CD4-positive, alpha-beta T cell treated with Interferon gamma for 1 hour (primary cell): ENCODE results near the gene DOCK7.

Source experiments
- DNase-seq: peaks from one replicate; pipeline ENCODE4 v3.0.0-alpha.2; 2020

DOCK7 gene

DNA sequence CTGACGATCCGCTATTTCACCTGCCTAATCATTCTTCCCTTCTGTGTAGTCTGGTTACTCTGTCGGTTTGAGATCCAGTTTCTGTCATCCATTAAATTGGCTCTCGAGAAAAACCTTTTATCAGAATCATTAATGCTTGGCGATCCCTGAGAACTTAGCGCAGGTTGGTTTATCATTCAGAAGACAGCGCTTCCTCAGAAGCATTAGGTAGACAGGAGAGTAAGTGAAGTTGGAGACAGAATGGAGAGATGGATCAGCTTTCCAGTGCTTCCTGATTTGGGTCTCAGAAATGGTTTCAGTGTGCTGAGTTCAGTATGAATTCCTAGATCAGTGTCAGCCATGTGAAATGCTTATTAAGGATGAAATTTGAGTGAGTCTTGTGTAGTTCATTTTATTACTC lies 250.0 kb downstream of the DOCK7 start:
- DNase-seq: no peak

- peak; percentile 21 for DNase-seq
These were observed 250.8 kb downstream of the DOCK7 start for GRCh38 chr1:62437273-62437940.

DNA sequence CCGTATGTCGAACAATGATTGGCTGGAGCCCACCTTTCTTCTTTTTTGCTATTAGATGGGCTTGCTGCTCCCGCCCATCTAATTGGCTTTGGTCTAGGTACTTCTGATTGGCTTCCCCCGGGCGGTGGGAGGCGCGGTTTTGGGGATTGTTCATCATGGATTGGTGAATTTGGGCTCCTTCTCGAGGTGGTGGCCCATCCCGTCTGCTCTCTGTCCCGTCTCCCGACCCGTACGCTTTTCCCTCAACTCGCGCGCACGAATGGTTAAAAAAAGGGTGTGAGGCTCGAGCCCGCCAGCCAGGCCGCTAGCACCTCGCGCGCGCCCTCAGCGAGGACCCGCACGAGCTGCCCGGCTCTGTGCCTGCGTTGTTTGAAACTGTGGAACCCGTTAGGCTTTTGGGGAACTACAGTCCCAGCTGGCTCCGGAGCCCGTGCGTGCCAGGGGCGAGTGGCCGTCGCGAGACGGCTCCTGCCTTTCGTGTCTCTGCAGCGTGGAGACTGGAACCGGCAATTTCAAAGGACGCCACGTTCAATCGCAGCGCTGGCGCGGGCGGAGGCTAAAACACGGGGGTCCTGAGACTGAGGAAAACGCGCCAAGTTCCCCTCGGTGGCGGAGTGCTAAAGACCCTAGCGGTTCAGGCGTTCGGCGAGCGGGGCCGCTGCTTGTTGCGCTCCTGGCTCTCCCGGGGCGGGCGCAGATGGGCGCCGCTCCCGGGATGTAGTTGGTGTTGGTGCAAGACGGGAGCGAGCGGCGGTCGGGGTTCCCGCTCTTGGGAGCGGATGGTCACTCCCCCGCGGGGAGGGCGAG lies 251.5 kb downstream of the DOCK7 start, which contains the start of gene USP1:
Gene USP1, plus strand, starts transcription at position 584 of the 807 bp plus-strand sequence. CDS start 2,819 bp downstream, outside the sequence.
- peak; percentile 99 for DNase-seq

- no peak for DNase-seq
These were observed 252.1 kb downstream of the DOCK7 start for GRCh38 chr1:62436039-62436465.

- no peak for DNase-seq
These were observed 252.8 kb downstream of the DOCK7 start for GRCh38 chr1:62435231-62436038.

- DNase-seq: no peak
These were observed 253.6 kb downstream of the DOCK7 start for GRCh38 chr1:62434618-62435001.

GRCh38 chr1:62433861-62434617 lies 254.1 kb downstream of the DOCK7 start:
- no peak for DNase-seq

DNA sequence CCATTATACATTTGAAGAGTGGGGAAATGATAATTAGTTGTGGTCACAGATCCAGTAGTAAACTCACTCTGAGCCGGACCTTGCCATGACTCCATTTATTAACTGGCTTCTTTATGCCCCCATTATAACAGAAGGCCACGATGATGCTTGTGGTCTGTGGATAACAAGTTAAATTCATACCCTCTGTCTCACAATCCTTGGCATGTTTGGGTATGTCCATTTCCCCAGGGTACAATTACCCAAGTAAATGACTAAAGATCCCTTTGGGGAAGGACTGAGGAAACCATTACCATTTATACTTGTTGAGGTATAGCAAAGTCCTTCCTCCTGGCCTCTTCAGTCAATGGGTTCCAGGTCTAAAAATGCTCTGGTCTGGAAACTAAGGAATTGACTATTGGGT lies 258.6 kb downstream of the DOCK7 start:
- DNase-seq: no peak

DNA sequence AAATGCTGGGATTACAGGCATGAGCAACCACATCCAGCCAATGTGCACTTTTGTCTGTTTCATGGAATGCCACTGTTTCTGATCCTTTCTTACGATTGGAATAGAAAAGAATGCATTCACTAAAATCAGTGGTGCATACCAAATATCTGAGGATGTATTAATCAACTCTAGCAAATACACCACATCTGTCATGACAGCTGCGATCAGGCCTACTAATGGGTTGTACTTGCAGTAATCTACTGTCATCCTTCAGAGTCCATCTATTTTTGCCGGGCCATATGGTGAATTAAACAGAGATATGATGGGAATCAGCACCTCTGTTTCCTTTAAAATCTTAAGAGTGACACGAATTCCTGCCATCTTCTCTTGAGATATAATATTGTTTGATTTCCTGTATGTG lies 259.8 kb downstream of the DOCK7 start:
- DNase-seq: no peak

- no peak for DNase-seq
These were observed 261.4 kb downstream of the DOCK7 start for GRCh38 chr1:62426794-62427193.

- no peak for DNase-seq
These were observed 261.9 kb downstream of the DOCK7 start for GRCh38 chr1:62426237-62426636.

DNA sequence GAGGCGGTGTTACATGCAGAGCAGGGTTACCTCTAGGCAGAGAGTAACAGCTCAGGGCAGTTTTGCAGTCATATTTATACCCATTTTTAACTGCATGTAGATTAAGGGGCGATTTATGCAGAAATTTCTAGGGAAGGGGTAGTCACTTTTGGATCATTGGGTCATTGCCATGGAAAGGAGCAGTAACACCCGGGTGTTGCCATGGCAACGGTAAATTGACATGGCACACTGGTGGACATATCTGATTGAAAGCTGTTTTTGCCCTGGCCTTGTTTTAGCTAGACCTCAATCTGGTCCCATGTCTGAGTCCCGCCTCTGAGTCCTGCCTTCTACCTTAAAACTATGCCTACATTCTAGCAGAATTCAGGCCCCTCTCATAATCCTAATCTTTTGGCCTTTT lies 263.1 kb downstream of the DOCK7 start:
- DNase-seq: no peak

DNA sequence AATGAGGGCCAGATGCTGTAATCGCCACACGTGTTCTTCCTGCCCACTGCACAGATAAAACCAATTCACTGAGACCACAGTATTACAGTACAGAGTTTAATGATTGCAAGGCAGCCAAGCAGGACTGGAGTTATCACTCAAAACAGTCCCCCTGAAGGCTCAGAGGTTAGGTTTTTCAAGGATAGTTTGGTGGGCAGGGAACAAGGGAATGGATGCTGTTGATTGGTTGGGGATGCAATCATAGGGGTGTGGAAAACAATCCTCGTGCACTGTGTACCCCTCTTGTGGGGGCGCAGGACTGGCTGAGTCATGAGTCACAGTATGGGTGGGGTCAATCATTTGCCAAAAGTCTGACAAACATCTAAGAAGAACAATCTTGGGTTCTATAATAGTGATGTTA lies 263.8 kb downstream of the DOCK7 start:
- DNase-seq: no peak

GRCh38 chr1:62423580-62424242 lies 264.5 kb downstream of the DOCK7 start:
- no peak for DNase-seq

DNA sequence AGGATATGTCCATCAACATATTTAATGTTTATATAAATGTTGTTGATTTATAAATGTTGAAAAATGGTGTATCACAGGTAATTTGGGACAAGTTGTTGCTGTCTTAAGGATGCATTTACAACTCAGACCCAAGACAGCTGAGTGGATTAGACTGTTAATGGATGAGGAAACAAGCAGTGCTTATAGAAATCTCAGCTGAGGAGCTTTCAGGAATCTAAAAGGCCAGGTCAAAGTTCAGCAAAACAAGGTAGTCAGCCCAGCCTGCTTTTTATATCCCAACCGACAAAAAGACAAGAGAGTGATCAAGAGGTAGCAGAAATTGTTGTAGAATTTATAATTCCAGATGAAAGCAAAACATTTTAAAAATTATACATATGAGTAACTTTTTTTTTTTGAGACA lies 268.0 kb downstream of the DOCK7 start:
- DNase-seq: no peak

GRCh38 chr1:62417351-62417999 lies 270.7 kb downstream of the DOCK7 start:
- DNase-seq: no peak

DNA sequence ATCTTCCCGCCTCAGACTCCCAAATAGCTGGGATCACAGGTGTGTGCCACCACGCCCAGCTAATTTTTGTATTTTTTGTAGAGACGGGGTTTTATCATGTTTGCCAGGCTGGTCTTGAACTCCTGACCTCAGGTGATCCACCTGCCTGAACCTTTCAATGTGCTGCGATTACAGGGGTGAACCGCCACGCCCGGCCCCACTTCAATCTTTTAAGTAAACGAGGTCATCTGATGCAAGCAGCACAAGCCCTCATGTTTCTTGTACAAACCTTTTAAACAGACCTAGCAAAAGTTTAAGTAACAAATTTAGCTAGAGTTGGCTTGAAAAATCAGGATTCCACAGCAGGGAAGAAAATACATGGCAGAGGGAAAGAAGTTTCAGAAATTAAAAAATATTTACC lies 272.5 kb downstream of the DOCK7 start:
- DNase-seq: no peak

DNA sequence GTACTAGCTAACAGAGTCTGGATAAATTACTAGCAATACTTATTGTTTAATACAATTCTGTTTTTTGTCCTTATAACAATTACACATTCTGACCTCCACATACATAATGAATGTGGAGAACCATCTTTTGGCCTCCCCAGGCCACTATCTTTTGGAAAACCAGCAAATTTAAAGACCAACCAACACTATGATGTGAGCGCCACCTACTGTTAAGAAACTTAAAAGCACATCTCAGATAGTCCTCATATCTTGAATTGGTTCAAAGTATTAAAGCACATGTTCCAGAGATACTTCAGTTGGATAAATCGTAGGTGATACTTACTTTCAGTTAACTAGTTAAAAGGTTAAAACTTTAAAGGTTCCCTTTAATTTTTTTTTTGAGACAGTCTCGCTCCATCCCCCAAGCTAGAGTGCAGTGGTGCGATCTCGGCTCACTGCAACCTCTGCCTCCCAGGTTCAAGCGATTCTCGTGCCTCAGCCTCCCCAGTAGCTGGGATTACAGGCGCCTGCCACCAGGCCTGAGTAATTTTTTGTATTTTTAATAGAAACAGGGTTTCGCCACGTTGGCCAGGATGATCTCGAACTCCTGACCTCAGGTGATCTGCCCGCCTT lies 280.7 kb downstream of the DOCK7 start:
- no peak for DNase-seq

GRCh38 chr1:62406576-62406975 lies 281.6 kb downstream of the DOCK7 start:
- DNase-seq: no peak

GRCh38 chr1:62405247-62405646 lies 282.9 kb downstream of the DOCK7 start:
- DNase-seq: no peak
